NOMO-1 (cell line): Measurements from ENCODE around the gene CRISPLD2.
A peak's percentile ranks its signal among the peaks of the same experiment; 100 is the strongest.

Experiments used
- DNase-seq, 2 experiments: peaks; one replicate each; lab custom pipeline; 2025; ENCODE audit not compliant: unreplicated experiment in 2 of 2; lab: John Stamatoyannopoulos, UW

The CRISPLD2 gene, protein sequence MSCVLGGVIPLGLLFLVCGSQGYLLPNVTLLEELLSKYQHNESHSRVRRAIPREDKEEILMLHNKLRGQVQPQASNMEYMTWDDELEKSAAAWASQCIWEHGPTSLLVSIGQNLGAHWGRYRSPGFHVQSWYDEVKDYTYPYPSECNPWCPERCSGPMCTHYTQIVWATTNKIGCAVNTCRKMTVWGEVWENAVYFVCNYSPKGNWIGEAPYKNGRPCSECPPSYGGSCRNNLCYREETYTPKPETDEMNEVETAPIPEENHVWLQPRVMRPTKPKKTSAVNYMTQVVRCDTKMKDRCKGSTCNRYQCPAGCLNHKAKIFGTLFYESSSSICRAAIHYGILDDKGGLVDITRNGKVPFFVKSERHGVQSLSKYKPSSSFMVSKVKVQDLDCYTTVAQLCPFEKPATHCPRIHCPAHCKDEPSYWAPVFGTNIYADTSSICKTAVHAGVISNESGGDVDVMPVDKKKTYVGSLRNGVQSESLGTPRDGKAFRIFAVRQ

DNA sequence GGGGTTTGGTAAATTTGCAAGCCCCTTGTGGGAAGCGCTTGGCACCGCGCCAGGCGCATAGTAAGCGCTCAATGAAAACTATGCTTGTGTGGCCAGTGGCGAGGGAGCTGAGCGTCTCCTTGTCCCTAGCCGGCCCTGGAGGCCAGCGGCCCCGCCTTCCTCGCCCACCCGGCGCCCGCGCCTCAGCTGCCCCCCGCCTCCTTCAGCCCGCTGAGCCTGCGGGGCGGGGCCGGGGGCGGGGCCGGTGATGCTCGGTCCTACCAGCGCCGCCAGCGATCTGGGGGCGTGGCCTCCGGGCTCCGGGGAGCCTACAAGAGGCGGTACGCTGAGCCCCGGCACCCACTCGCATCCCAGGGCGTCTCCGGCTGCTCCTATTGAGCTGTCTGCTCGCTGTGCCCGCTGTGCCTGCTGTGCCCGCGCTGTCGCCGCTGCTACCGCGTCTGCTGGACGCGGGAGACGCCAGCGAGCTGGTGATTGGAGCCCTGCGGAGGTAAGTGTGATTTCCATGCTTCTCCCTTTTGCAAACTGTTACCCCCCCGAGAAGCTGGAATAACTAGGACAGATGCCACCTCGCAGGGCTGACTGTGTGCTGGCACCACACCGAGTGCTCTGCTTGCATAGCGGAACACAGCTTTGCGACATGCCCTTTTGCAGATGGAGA lies at the start of gene CRISPLD2:
CRISPLD2 (plus strand) TSS at position 342 of the 661 bp plus-strand sequence. CDS start 18,511 bp downstream, outside the sequence.
- peak; percentile 79 to 90 for DNase-seq

DNA sequence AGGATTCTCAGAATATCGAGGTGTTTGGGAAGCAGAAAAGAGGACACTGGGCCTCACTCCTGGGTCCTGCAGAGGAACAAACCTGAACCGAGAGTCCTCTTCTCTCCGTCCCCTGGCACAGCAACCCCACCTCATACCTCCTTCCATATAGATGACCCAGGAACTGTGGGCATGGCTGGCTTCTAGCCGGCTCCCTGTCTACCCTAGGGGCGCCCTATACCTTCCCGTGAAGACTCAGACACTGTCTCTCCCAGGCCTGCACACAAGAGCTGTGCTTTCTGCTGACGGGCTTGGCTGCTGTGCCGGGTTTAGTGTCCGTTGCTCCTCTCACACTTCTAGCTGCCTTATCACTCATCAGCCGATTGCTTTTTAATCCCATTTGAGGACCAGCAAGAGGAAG lies 46.5 kb upstream of the CRISPLD2 start:
- DNase-seq, result no peak

DNA sequence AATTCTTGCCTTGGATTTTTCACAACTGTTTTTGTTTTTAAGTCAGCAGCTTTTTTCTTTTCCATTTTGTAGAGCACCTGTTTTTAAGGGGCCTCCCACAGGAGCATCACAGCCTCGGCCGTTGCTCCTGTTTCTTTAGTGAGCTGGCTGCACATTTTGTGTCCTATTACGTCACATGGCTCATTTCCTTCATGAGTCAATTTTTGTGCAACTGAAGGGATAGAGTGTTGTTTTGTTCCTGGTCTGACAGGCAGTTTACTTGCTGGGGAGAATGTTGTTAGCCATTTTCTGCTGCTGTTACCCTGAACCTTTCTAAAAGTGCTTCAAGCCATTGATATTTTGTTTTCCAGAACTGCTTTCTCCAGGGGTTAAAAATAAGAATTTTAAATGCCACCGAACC lies 45.0 kb upstream of the CRISPLD2 start:
- DNase-seq, result peak; percentile 73 to 86

DNA sequence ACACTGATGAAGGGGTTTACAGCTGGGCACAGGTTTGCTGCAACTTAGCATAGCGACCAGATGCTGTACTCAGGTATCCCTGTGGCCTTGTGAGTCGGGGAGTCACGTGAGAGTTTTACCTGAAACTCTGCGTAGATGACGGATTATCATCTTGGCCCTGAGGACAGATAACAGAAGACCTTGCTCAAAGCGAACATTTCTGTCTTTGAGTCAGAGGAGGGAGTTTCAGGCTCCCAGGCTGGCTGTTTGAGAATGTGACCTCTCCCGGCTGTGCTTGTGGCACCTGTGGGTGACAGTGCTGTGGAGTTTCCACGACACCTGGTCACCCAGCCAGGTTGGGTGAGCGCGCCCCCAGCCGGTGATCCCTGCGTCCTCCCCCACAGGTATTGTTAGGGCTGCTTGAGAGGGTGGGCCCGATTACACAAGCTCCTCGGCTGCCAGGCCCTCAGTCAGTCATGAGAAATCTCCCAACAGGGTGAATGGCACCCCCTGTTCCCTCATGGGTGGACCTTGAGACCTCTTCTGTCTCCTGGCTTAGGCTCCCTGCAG lies 44.4 kb upstream of the CRISPLD2 start:
- no peak for DNase-seq

DNA sequence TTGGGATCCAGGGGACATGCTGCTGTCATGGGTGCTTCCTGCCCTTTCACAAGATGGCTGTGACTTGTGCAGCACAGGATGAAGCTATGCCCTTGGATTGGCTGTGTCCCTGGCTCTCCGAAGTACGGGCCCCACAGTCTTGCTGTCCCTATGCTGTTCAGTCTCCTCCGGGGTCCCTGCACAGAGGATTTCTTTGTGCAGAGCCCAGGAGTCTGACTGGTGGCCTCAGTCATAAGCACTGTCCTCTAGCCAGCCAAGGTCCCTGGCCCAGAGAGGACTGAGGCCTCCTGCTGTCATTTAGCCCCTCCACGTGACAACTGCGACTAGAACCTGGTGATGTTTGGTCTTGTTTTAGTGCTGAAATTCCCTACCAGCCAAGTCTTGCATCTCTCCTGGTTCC lies 42.4 kb upstream of the CRISPLD2 start:
- DNase-seq, result no peak

DNA sequence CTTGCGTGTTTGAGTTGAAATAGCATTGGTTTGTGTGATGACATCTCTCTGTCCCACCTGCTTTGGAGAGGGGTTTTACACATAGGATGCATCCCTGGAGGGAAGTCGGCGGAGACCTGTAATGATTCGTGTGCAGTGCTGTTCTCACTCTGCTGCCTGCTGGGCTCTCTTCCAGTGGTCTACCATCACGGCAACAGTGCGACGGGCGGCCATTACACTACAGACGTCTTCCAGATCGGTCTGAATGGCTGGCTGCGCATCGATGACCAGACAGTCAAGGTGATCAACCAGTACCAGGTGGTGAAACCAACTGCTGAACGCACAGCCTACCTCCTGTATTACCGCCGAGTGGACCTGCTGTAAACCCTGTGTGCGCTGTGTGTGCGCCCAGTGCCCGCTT lies 41.1 kb upstream of the CRISPLD2 start:
- DNase-seq, result no peak

DNA sequence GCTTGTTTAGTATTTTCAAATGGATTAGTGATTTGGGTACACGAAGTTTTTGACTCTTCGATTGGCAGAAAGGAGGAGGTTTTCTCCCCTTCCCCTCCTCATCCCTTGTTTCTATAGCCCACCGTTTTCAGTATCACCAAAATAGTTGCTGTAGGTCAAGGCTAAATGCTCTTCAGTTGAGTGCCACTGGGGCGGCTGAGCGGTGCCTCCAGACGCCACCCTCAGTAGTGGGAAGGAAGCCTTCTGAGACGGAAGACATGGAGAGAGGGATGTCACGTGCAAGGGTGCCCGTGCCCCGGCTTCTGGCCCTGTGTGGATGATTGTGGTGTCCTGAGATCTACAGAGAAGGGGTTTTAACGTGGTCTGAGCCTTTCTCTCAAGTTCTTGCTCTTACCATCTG lies 39.7 kb upstream of the CRISPLD2 start:
- no peak for DNase-seq

DNA sequence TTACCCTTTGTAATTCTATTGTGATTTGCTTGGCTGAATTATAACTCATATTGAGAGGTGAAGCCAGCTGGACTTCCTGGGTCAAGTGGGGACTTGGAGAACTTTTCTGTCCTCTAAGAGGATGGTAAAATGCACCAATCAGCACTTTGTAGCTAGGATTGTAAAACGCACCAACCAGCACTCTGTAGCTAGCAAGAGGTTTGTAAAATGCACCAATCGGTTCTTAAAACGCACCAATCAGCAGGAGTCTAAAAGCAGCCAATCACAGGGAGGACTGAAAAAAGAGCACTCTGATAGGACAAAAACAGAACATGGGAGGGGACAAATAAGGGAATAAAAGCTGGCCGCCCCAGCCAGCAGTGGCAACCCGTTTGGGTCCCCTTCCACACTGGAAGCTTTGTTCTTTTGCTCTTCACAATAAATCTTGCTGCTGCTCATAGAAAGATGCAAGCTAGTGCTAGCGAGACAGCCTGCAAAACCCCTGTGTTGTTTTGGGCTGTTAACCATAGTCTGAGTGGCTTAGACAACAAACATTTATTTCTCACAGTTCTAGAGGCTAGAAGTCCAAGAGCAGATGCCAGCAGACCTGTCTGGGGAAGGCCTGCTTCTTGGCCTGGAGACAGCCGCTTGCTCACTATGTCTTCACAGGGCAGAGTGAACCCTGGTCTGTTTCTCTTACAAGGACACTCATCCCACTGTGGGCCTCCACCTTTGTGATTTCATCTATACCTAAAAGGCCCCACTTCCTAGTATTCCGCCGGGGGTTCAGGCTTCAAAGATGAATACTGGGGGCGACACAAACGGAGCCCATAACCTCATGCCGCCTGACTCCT lies 39.0 kb upstream of the CRISPLD2 start:
- no peak for DNase-seq

DNA sequence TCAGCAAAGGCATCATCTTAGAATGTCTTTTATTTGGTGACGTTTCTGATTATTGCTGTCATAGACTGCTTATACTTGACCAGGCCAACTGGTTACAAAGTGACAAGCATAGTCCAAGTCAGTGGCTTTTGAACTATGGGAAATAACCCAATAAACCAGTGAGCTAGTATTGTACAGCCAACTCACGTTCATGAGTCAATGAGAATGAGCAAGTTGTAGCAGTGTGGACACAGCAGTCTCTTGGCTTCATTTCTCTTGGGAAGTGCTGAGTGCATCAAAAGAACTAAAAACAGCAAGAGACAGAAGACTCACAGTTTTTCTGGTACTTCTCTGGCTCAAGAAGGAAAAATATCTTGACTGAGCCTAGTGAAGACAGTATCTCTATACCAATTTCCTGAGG lies 36.9 kb upstream of the CRISPLD2 start:
- no peak for DNase-seq

DNA sequence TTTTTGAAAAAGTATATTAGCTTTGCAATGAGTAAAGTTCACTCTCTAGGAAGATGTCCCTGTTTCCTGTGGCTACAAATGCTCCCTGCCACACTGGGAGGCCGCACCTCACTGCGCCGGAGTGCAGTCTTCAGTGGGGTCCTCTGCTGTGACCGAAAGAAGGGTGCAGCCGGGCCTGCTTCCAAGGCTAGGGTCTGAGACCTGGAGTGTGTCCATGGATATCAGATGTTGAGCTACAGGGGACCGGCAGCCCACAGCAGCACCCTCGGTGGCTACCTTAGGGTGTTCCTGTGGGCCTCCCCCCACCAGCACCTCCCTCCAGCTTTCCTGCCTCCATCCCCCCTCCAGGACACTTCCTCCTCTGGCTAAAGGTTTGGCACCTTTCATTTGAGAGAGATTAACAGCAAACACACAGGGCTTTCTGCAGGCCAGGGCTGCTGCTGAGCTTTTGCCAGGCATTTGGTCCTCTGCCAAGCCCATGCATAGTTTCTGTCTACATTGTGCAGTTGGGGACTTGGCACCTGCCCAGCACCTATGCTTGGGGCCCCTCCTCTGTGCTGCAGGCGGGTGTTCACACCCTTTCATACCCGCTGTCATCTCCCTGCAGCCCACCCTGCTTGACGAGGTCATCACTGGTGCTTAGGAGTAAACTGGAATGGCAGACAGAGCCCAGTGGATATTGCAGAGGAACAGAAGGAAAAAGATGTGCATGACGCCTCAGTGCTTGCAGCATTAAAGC lies 33.8 kb upstream of the CRISPLD2 start:
- DNase-seq, result no peak

DNA sequence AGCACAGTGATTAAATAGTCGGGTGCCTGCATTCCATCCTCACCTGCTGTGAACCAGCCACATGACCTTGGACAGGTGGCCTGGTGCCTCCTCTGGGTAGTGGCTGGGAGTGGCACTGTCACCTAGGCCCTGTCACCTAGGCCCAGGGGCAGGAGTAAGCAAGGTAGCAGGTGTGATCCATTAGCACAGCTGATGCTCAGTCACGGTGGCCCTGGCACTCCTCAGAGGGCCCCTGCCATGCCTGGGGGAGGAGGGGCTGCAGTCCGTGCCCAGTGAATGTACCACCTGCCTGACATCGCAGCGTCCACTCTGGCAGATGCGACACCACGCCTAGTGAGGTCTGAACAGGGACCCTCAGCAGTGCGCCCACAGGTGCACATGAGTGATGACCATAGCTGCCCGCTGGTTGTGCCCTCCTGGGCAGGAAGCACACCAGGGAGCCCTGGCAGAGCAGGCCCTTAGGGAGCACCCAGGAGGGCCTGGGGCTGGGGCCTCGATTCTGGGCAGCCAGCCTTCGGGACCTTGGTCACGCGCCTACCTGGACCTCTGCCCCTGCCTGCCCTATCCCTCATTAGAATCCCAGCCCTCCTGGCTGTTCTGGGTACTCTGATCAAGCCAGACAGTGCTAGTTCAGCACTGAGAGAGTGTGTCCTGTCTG lies 33.1 kb upstream of the CRISPLD2 start:
- no peak for DNase-seq

DNA sequence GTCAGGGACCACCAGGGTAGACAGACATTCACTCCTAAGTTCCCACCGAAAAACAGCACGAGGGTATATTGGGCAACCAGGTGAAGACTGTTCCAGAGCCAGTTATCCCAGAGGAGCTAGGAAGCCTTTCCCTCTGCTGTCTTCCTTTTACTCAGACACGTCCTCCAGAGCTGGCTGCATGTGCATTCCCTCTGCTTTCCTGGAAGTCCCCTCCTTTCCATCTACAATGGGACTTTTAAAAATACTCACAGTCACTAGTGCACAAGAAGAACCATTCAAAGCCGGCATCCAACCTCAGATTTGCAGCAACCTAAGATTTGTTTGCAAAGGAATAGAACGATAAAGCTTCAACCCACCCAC lies 32.5 kb upstream of the CRISPLD2 start:
- DNase-seq, result no peak

DNA sequence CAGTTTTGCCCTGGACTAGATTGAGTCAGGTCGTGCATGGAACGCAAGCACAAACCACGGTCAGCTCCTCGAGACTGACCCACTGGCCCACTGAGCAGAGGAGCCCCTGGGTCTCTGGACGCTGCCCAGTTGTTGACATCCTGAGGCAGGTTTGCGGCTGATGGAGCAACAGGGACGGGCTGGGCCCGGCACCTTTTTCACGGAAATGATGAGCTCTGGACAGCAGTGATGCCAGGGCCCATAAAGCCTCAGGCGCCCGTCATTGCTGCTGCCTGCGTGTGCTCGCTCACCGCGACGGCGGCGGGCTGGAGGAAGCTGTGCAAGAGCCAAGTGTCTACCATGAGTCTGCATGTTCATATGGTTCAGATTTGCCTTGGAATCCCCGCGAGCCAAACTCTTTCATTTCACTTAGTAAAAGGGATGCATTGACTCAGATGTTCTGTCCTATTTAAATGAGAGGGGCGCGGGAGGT lies 30.8 kb upstream of the CRISPLD2 start:
- peak in 1 of 2 experiments; percentile 43 for DNase-seq

DNA sequence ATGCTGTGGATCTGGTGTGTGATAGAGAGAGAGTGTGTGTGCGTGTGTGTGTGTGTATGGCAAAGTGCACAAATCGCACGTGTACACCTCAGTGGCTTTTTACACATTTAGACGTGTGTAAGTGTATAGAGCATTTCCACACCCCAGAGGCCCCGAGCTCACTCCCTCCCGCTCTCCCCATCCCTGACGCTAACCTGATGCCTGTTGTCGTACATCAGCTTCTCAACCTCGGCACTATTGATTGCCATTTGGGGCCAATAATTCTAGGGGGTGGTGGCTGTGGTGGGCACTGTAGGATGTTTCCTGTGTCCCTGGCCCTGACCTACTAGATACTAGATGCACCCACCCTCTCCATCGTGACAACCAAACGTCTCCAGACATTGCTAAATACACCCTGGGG lies 30.4 kb upstream of the CRISPLD2 start:
- no peak for DNase-seq

DNA sequence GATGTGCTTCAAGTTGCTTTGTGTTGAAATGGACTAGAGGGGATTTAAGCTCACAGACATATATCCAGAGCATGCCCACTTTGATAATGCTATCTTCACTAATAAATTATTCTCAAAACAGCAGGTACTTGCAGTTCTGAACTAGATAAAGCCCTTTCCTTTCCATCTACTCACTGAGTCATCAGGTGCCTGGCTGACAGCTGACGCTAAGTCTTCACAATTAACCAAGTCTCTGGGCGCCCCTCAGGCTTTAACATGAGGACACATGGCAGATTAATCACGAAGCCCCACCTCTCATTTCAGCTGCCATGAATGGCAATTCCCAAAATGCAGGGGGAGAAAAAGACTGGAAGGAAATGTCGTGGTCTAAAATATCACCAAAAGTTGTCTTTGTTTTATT lies 29.5 kb upstream of the CRISPLD2 start:
- DNase-seq, result no peak

DNA sequence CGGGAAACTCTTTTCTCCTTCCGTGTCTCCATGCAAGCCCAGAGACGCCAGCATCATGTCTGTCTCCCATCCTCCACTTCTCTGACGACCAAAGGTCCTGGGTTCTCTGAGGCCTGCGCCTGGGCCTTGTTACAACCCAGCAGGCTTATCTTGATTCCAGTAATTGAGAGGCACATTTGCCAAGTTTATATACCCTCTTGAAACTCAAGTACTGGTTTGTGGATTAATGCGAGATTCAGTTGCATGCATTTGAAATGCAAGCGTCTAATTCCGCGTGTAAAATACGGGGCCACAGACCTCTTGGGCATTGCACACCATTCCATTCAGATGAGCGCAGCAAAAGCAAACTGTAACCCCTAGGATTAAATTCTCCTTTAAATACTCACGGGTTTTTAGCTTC lies 28.7 kb upstream of the CRISPLD2 start:
- no peak for DNase-seq

DNA sequence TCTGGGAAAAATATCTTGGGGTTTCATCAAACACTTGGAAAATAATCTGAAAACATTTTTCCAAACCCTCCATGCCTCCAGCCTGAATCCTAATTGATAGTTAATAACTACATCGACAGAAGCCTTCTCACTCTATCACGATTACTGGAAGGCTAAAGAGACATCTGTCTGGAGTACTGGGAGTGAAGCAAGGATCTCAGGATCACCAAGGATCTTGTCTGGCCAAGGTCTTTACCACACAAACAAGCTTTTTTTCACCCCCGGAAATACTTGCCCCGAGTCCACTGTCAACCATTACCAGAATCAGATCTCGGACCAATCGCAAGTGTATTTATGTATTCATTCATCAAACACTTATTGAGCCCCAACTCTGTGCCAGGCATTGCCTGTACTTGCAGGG lies 28.3 kb upstream of the CRISPLD2 start:
- DNase-seq, result no peak

DNA sequence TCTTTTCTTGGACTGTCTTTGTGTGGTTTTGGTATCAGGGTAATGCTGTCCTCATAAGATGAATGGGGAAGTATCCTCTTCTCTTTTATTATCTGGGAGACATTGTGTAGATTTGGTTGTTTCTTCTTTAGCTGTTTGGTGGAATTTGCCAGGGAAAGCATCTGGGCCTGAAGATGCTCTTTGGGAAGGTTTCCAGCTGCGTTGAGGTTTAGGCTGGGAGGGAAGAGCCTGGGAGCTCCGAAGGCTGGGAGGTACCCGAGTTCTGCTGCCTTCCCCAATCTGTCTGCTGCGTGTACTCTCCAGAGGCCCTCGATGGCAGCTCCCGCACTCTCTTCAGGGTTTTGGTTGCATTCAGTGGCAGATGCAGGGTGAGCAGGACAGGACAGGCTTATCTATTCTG lies 25.6 kb upstream of the CRISPLD2 start:
- DNase-seq, result peak in 1 of 2 experiments; percentile 39

DNA sequence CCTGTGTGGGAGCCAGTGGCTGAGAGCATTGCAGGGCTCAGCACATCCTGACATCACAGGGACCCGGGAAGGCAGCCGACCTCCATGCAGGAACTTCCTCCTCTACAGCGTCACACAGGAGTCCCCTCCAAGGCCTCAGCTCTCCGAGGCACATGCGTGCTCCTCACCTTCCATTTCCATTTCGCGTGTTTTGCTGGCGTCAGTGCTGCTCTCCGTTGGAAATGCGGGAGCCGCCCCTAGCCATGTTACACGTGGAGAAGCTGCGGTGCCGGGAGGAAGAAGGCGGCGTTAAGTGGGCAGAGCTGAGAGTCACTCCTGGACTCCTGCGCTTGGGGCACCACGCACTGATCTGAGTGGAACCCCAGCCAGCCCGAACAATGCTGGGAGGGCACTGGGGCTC lies 25.2 kb upstream of the CRISPLD2 start:
- no peak for DNase-seq
